ENCODE measurements around the gene AGBL1. TPM values are rescaled to one million over a fixed set of nuclear protein-coding genes. Genes with fewer than 3 reads are reported as not detected.

AGBL1 gene
- total RNA-seq, 1 experiment from 2014 or later = not detected

GRCh38 chr15:86263230-86263629 lies 183.6 kb downstream of the AGBL1 start:
- Histone ChIP-seq H2BK5ac (ENCODE audit: insufficient read length, low read length) (no peak overlapping the region), H2AK5ac (ENCODE audit: insufficient read length, low read length) (no peak overlapping the region), H3K9ac (ENCODE audit: extremely low read depth, insufficient read length, low read length) (no peak overlapping the region), H4K8ac (replicated peaks; ENCODE audit: insufficient read length, low read depth, low read length) (no peak overlapping the region), H3K4ac (ENCODE audit: low read depth, low read length) (no peak overlapping the region), H3K56ac (ENCODE audit: insufficient read length, low read depth, low read length) (no peak overlapping the region), H2AFZ (ENCODE audit: low read length) (no peak overlapping the region), H2BK12ac (ENCODE audit: insufficient read length, low read depth, low read length) (no peak overlapping the region), H4K91ac (ENCODE audit: insufficient read length, low read depth, low read length) (no peak overlapping the region), H3K9me3 (ENCODE audit: control insufficient read depth, low read depth, low read length) (no peaks in the 10 kb centered on the region), H3K27me3 (ENCODE audit: insufficient read depth, low read length) (no peaks in the 10 kb centered on the region), H3K27ac (ENCODE audit: insufficient read length, low read depth, low read length) (no peak overlapping the region), H3K23me2 (ENCODE audit: insufficient read length, low read depth, low read length, poor library complexity, severe bottlenecking) (no peaks in the 10 kb centered on the region), H3K18ac (ENCODE audit: insufficient read length, low read depth, low read length) (no peak overlapping the region), H2BK20ac (ENCODE audit: low read depth, low read length, poor library complexity, severe bottlenecking) (no peak overlapping the region), H3K4me1 (ENCODE audit: insufficient read depth, low read length) (no peaks in the 10 kb centered on the region), H2BK15ac (ENCODE audit: low read depth, low read length) (no peak overlapping the region), H3K79me1 (ENCODE audit: insufficient read depth, low read depth, low read length, poor library complexity, severe bottlenecking) (no peaks in the 10 kb centered on the region), H3K4me2 (ENCODE audit: insufficient read depth, insufficient read length, low read length) (no peak overlapping the region), H3K14ac (ENCODE audit: insufficient read depth, low read length) (no peak overlapping the region), H3K23ac (ENCODE audit: insufficient read length, low read depth, low read length) (no peak overlapping the region), H3T11ph (ENCODE audit: low read length) (no peak overlapping the region), H2BK120ac (ENCODE audit: low read depth, low read length, poor library complexity, severe bottlenecking) (no peak overlapping the region), H4K5ac (ENCODE audit: insufficient read length, low read depth, low read length) (no peak overlapping the region), H4K20me1 (ENCODE audit: control insufficient read depth, insufficient read depth, insufficient read length) (no peaks in the 10 kb centered on the region), H3K79me2 (ENCODE audit: insufficient read depth, low read length) (no peaks in the 10 kb centered on the region)
- H3K9me3 Mint-ChIP-seq = no peaks in the 10 kb centered on the region
- no CpG with 5 or more reads among the region's 2 CpGs for WGBS (ENCODE audit: extremely low coverage, insufficient read length, low lambda C conversion rate)
- no peaks in the 10 kb centered on the region for H3K4me1 Mint-ChIP-seq
- DNase-seq = no peak
- no peak for TF ChIP-seq CTCF (conservative IDR thresholded peaks at IDR 0.05)
- no peaks in the 10 kb centered on the region; a peak in 1 of 7 replicates for H3K36me3 Mint-ChIP-seq (ENCODE audit: insufficient read depth in 1 of 3, low read depth in 3 of 3)
- H3K27ac Mint-ChIP-seq = no peak overlapping the region
- H3K27me3 Mint-ChIP-seq (ENCODE audit: low read depth) = no peaks in the 10 kb centered on the region
- no peak overlapping the region for H3K4me3 Mint-ChIP-seq

All from H9 (cell line).